Measurements from ENCODE around the gene COPS2. TPM values are rescaled to one million over a fixed set of nuclear protein-coding genes. Genes with fewer than 3 reads are reported as not detected.

Gene COPS2
- total RNA-seq, 2 donors from 2014 or later: 47.7 to 69.6 TPM

DNA sequence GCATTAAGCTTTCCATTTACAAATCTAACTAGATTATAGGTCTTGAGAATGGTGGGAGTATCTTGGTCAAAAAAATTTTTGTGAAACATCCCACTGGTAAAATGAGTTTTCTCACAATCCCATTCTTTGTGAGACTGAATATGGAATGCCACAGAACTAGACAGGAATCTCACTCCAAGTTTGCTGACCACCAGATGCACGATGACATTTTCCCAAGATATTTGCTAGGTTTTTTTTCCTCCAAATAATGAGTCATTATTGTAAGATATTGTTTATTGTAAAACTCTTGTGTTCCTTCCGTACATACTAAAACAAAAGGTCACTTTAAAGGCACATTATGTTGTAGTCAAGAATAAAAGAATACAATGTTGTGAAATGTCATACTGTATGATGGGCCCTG, 53.9 kb downstream of the COPS2 start:
- Histone ChIP-seq H3K4me3 (no peak overlapping the region), H3K27me3 (no peaks in the 10 kb centered on the region), H3K27ac (no peak overlapping the region), H3K4me1 (no peaks in the 10 kb centered on the region), H3K36me3 (no peaks in the 10 kb centered on the region), H3K9me3 (no peaks in the 10 kb centered on the region), H3K9ac (ENCODE audit: low read depth in 2 of 2, low read length in 2 of 2) (no peak overlapping the region)
- intact Hi-C loops (cut with DNase I): no loop called here
- TF ChIP-seq, protein P1, sequence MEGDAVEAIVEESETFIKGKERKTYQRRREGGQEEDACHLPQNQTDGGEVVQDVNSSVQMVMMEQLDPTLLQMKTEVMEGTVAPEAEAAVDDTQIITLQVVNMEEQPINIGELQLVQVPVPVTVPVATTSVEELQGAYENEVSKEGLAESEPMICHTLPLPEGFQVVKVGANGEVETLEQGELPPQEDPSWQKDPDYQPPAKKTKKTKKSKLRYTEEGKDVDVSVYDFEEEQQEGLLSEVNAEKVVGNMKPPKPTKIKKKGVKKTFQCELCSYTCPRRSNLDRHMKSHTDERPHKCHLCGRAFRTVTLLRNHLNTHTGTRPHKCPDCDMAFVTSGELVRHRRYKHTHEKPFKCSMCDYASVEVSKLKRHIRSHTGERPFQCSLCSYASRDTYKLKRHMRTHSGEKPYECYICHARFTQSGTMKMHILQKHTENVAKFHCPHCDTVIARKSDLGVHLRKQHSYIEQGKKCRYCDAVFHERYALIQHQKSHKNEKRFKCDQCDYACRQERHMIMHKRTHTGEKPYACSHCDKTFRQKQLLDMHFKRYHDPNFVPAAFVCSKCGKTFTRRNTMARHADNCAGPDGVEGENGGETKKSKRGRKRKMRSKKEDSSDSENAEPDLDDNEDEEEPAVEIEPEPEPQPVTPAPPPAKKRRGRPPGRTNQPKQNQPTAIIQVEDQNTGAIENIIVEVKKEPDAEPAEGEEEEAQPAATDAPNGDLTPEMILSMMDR (IDR thresholded peaks at IDR 0.05): no peak
- no peak for DNase-seq

DNA sequence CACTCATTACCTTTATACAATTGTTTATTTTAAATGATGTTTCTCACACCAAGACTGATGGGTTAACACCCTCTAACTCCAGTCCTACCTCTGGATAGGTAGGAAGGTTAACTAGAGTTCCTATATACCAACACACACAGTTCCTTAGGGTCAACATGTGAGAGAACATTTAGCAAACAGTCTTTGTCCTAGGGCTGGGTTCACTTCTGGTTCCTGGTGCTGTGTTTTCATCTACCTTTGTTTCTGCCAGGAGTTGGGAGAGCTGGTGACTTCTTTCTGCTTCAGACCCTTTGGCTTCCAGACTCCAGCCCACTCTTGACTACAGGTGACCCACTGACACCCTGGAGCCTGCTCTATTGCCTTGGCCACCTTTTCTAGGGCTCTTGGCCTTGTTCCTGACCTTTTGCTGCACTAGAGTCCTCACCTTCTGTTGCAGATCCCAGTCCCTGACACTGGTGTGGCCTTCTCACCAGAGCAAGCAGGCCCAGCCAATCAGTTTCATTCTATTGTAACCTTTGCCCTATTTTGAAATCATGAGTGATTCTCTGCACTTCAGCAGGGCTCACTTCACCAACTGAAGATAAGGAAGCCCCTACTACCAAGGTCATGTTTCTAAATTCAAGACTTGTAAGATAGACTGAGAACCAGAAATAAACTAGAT, 59.2 kb downstream of the COPS2 start:
- H3K4me3 ChIP-seq: no peak overlapping the region
- H3K27ac ChIP-seq: no peak overlapping the region
- H3K36me3 ChIP-seq: no peaks in the 10 kb centered on the region
- no peak overlapping the region for H3K9ac ChIP-seq (ENCODE audit: low read depth in 2 of 2, low read length in 2 of 2)
- no peaks in the 10 kb centered on the region for H3K27me3 ChIP-seq
- no peaks in the 10 kb centered on the region for H3K9me3 ChIP-seq
- H3K4me1 ChIP-seq: no peaks in the 10 kb centered on the region
- DNase-seq: peak; percentile 19
- intact Hi-C loops (cut with DNase I): no loop called here
- TF ChIP-seq, protein P1 (IDR thresholded peaks at IDR 0.05): no peak

DNA sequence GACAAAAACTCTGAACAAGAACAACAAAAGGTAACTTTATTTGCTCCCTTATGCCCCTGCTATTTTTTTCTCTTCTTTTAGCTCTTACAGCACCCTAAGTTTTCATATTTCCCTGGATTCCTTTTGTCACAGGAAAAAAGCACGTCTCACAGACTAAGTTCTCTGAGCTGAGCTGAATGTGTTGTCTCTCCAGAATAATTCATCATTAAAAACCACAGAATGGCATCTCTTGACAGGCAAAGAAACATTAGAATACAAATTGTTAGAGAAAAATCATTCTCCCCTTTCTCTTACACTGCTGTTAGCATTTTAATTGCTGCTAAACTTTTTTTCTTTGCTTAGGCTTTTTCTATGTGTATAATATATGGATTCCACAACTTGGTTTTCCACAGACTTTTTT, 60.5 kb downstream of the COPS2 start:
- no peak for DNase-seq
- Histone ChIP-seq H3K4me3 (no peak overlapping the region), H3K27ac (no peak overlapping the region), H3K9ac (ENCODE audit: low read depth in 2 of 2, low read length in 2 of 2) (no peak overlapping the region), H3K9me3 (no peaks in the 10 kb centered on the region), H3K27me3 (no peaks in the 10 kb centered on the region), H3K36me3 (no peaks in the 10 kb centered on the region), H3K4me1 (no peaks in the 10 kb centered on the region)
- TF ChIP-seq, protein P1 (IDR thresholded peaks at IDR 0.05): no peak
- intact Hi-C loops (cut with DNase I): no loop called here

DNA sequence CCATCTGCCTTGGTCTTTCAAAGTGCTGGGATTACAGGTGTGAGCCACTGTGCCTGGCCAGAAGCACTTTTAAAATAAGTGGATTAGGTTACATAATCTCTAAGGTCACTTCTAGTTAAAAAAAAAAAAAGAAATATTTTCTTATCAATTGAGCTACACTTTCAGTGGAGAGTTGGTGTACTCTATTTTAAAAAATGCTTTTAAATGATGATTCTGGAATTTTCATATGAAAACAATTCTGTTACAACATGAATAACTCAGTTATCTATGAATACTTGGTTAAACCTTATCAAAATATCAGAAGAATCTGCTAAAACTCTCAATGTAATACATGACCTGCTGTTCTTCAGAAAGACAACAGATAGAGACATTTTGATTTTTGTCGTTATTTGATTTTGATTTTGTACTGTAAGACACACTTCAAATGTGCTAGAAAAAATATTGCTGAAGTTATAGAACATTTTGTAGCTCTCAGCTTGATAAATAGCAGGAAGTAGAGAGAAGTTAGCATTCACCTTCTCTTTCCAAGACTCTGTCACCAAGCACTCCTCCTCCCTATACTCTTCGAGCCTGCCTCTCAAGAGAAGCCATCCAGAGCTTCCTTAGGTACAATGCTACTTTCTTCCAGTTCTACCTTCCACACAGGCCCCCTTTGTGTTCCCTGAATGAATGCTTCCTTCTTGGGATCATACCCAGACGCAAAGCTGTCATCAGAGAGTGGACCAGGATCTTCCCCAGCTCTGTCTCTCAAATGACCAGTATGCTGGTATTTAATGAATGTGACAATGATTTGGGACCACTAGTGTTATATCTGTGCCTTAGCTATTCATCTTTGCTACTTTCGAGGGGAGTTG, 61.9 kb downstream of the COPS2 start:
- no peak for DNase-seq
- no peak overlapping the region for H3K9ac ChIP-seq (ENCODE audit: low read depth in 2 of 2, low read length in 2 of 2)
- no peaks in the 10 kb centered on the region for H3K4me1 ChIP-seq
- intact Hi-C loops (cut with DNase I): no loop called here
- H3K4me3 ChIP-seq: no peak overlapping the region
- H3K27me3 ChIP-seq: no peaks in the 10 kb centered on the region
- H3K9me3 ChIP-seq: no peaks in the 10 kb centered on the region
- TF ChIP-seq, protein P1 (IDR thresholded peaks at IDR 0.05): no peak
- no peak overlapping the region for H3K27ac ChIP-seq
- H3K36me3 ChIP-seq: no peaks in the 10 kb centered on the region

DNA sequence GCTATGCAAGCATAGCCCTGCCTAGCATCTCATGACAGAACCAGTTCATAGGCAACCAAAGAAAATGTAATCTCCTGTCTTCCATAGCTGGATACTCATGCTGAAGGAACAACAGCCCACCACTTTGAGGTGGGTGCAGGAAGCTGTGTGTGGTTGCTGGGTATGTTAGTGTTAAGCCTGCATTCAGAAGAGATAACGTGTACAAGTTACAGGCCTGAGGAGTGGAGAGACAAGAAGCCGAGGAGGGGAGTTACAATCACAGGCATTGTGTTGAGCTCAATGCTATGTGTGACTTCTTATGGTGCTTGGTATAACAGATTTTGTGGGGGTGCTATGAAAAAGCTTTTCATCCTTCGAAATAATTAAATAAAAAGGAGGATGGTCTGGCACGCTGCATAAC, 66.4 kb downstream of the COPS2 start:
- Histone ChIP-seq H3K27ac (no peak overlapping the region), H3K9ac (ENCODE audit: low read depth in 2 of 2, low read length in 2 of 2) (no peak overlapping the region), H3K36me3 (no peaks in the 10 kb centered on the region), H3K9me3 (no peaks in the 10 kb centered on the region), H3K27me3 (no peaks in the 10 kb centered on the region), H3K4me3 (no peak overlapping the region), H3K4me1 (no peaks in the 10 kb centered on the region)
- no peak for DNase-seq
- intact Hi-C loops (cut with DNase I): no loop called here
- TF ChIP-seq, protein P1 (IDR thresholded peaks at IDR 0.05): no peak
